Iris pigment epithelial cell (primary cell): ENCODE data around the gene ZBTB20.

Experiments used
- DNase-seq: peaks from one replicate; pipeline ENCODE4 v3.0.0-alpha.2; 2011; ENCODE audit warnings: low read depth

The ZBTB20 gene

GRCh38 chr3:114375608-114376421 is 771.3 kb downstream of the ZBTB20 start:
- DNase-seq: no peak

- DNase-seq: no peak
Observed at GRCh38 chr3:114374433-114374990, 772.6 kb downstream of the ZBTB20 start.

DNA sequence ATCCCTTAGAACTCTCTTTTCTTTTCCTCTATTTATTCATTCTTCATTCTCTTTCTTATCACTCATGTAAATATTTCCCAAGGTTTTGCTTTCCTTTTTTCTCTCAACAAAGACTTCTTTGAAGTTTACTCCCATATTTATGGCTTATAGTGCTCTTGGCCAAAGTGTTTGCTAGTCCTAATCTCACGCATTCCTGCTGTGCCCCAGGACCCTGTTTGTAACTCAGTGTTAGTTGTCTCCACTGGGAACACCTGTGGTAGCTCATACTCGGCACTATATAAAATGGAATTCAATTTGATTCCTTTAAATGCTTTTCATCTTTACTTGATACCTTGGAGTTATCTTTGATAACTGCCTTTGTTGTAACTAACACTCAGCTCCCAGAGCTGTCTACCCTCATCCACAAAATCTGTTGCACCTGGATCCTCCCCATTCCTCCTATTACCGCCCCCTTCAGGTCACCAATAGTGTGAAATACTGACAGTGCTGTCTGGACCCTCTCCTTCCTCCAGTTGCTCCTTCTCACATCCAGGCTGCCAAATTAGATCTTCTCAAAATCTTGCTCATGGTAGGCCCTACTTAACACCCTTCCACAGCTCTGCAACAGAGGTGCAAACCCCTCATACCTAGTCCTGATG is 776.4 kb downstream of the ZBTB20 start:
- DNase-seq: no peak

- DNase-seq: peak; percentile 28
Observed at GRCh38 chr3:114365909-114366308, 781.2 kb downstream of the ZBTB20 start.

DNA sequence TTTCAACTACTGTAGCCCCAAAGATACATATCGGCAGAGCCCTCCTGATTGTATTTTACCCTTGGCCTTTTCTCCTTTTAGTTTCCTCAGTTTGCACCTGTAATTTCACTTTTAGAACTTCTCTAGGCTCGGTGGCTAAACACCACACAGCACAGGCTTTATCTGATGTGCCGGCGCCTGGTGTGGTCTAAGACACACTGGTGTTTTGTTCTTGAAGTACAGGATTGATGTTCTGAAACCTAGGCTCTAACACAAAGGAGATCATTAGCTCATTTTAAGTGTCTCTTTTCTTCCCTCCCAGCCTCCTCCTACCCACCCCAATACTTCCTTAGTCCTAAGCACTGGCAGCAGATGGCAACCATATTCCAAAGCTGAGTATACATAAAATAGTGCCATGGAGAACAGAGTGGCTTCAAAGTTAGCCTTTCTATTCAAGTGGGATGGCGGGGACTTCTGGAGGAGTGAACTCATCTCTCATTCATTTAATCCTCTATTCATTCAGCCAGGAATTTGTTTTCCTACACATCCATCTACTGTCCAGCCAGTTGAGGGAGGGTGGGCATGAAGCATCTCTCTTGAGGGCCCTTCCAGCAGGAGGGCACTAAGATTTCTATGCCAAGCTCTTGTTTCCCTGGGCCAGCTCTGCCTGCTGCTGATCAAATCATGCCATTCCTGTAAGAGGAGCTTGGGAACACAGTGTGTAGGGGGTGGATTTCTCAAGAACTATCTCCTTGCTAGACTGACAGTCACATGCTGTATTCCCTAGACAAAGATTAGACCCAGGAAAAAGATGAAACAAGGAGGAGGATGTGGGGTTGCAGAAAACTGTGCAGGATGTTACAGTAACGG is 782.1 kb downstream of the ZBTB20 start:
- peak; percentile 27 for DNase-seq

- DNase-seq: peak; percentile 86
Observed at GRCh38 chr3:114363554-114364202, 783.4 kb downstream of the ZBTB20 start.

DNA sequence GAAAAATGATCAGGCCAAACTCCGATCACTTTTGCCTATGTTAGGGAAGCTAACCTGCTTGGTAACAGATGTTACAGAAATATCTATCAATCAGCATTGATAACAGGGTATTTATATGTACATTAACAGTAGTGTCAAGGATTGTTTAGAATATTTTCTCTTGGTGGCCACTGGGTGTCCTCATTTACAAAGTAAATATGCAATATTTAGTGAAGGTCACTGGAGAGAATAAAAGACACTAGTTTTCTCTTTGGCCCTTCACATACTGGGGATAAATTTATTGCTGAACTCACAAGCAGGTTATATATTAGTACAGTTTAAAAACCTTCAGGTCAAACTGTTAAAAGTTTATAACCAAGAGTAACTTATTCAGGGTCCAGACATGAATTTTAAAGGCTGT is 784.3 kb downstream of the ZBTB20 start:
- DNase-seq: peak; percentile 51

- DNase-seq: no peak
Observed at GRCh38 chr3:114361391-114361790, 785.7 kb downstream of the ZBTB20 start.

GRCh38 chr3:114356525-114356924 is 790.6 kb downstream of the ZBTB20 start:
- no peak for DNase-seq

DNA sequence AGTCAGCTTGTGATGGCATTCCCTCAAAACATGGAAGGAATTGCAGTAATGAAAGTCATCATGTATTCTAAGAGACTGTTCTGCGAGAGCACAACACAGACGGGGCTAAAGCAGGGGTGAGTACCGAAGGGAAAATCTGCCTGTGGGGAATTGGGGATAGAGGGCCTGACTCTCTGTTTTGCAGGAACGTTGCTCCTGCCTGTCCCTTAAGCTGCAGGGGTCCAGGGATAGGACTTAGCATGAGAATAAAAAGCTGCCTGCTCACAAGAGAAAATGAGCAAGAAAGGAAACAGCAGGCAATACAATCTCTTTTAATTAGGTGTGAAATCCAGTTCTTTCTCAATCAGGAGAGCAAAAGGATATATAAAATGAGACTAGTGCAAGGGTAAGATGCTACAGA is 791.0 kb downstream of the ZBTB20 start:
- no peak for DNase-seq

- no peak for DNase-seq
Observed at GRCh38 chr3:114355653-114356052, 791.4 kb downstream of the ZBTB20 start.

- no peak for DNase-seq
Observed at GRCh38 chr3:114351822-114352145, 795.3 kb downstream of the ZBTB20 start.

DNA sequence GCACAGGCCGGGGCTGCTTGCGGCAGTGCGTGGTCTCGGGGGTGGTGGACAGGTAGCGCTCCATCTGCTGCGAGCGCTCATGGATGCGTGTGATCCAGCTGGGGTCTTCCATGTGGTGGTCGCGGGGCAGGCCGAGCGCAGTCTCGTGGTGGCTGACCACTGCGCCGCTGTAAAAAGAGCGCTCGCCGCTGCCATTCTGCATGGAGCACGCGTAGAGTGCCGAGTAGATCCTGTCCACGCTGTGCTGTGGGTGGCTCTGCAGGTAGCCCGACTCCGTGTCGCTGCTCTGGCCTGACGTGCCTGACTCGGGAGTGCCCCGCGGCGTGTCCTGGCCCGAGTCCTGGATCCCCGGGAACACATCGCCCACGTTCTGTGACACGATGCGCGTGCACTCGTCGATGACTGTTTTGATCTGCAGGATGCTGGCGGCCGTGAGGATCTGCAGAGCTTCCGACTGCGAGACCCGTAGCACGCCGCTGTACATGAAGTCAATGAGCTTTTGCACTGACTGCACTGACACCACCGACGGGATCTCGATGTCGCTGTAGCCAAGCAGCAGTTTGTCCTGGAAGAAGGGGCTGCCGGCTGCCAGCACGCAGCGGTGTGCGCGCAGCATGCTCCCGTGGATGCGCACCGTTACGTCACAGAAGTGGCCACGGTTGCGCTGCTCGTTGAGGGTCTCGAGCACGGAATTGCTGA is 795.8 kb downstream of the ZBTB20 start:
- DNase-seq: no peak

DNA sequence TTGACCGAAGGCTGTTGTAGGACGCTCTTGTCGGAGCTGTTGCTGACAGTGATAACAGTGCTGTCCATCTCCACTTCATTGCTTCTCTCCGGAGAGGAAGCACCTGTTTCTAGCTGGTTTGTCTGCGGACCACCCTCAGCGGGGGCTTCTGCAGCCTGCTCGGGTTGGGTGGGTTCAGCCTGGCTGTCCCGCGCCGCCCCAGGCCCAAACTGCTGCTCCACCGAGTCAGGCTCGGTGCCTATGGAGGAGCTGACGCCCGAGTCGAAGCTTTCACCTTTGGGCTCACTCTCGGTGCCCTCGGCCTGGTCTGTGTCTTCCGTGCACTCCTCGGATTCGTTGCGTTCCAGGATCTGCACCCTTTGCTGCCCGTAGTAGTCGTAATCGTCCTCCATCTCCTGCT is 796.4 kb downstream of the ZBTB20 start:
- no peak for DNase-seq

- DNase-seq: no peak
Observed at GRCh38 chr3:114350271-114350670, 796.8 kb downstream of the ZBTB20 start.

- no peak for DNase-seq
Observed at GRCh38 chr3:114344492-114344891, 802.6 kb downstream of the ZBTB20 start.

GRCh38 chr3:114338651-114339357 is 808.3 kb downstream of the ZBTB20 start:
- no peak for DNase-seq

DNA sequence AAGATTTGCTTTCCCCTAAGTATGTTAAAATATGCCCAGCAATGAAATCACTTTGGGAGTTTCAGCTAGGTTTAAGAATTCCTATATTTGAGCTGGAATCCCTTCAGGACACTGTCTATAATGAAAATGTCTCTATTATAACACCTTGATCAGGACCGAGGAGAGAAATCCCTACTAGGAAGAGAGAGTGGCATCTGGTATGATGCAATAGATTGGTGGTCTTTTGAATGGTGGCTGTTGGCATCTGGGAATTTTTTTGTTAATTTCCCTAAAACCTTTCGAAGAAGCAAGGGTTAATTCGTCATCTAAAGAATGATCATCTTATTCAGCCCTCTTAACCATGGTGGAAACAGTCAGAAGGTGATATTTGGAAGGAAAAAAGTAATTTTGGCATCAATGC is 810.2 kb downstream of the ZBTB20 start:
- DNase-seq: no peak

GRCh38 chr3:114336122-114336697 is 810.9 kb downstream of the ZBTB20 start:
- DNase-seq: peak; percentile 8

GRCh38 chr3:114333923-114334240 is 813.2 kb downstream of the ZBTB20 start:
- DNase-seq: no peak
